HepG2 (cell line): ENCODE measurements around the gene DIO1. TPM values are rescaled to one million over a fixed set of nuclear protein-coding genes. Genes with fewer than 3 reads are reported as not detected.

Source experiments
- CENPT ChIP-seq: sonication (generic); formaldehyde crosslinking; IDR thresholded peaks from 2 replicates; pipeline ENCODE4 v1.8.0; 2022; ENCODE audit warnings: low read depth, mild to moderate bottlenecking, moderate library complexity, missing genetic modification reagents
- KLF15 ChIP-seq: sonication (generic); formaldehyde crosslinking; IDR thresholded peaks from 2 replicates; pipeline ENCODE4 v1.8.1; 2023; ENCODE audit warnings: borderline replicate concordance, mild to moderate bottlenecking, inconsistent platforms, missing genetic modification reagents, mixed read lengths
- SMC3 ChIP-seq: IDR thresholded peaks from 2 replicates; pipeline ENCODE4 v1.6.1; 2011; ENCODE audit warnings: low read length, improper control_type of control experiment
- STAG1 ChIP-seq: sonication (generic); formaldehyde crosslinking; IDR thresholded peaks from 2 replicates; pipeline ENCODE4 v1.4.0; 2020; ENCODE audit warnings: missing genetic modification reagents
- ZNF160 ChIP-seq: sonication (generic); formaldehyde crosslinking; IDR thresholded peaks from 2 replicates; pipeline ENCODE4 v1.8.0; 2022; ENCODE audit warnings: mild to moderate bottlenecking, inconsistent platforms, missing genetic modification reagents
- ZNF7 ChIP-seq: IDR thresholded peaks from 2 replicates; pipeline ENCODE4 v1.6.1; 2016; ENCODE audit warnings: missing biosample characterization, missing genetic modification reagents
- ZNF841 ChIP-seq: sonication (generic); formaldehyde crosslinking; IDR thresholded peaks from 2 replicates; pipeline ENCODE4 v1.8.1; 2023; ENCODE audit warnings: missing genetic modification reagents, borderline replicate concordance
- polyA plus RNA-seq, 8 experiments: library from polyadenylated mRNA; depleted of rRNA in 3 of 8; stranded (reverse) in 7 of 8; unstranded in 1 of 8; fragments of >200 nt; fragmentation: Illumina TruSeq in 4 of 8; extraction: Trizol in 4 of 8; gene quantifications; 2 replicates each; pipeline versions ENCODE4 v1.2.1 to v1.2.3, GENCODE V29; 2011 to 2016; ENCODE audit warnings: low read depth in 4 of 8, missing spikeins in 1 of 8, mixed read lengths in 1 of 8; ENCODE audit not compliant: insufficient read depth in 1 of 8
- total RNA-seq, 5 experiments: library from RNA; depleted of rRNA; stranded (reverse); fragments of >200 nt; fragmentation: Illumina TruSeq; extraction: Trizol; gene quantifications; 2 replicates each; pipeline ENCODE4 v1.2.3, GENCODE V29; 2016; ENCODE audit warnings: low read depth in 1 of 5
- TF ChIP-seq, protein P1 (sequence below): sonication (generic); formaldehyde crosslinking; IDR thresholded peaks from one replicate; pipeline ENCODE4 v1.5.1; 2020; ENCODE audit warnings: mild to moderate bottlenecking, missing genetic modification reagents; ENCODE audit errors: not compliant biosample characterization
- TF ChIP-seq, protein P2 (sequence below): sonication (generic); formaldehyde crosslinking; IDR thresholded peaks from 2 replicates; pipeline ENCODE4 v1.4.0; 2020; ENCODE audit warnings: missing genetic modification reagents, borderline replicate concordance
- TF ChIP-seq, protein P3 (sequence below): sonication (generic); formaldehyde crosslinking; IDR thresholded peaks from 2 replicates; pipeline ENCODE4 v1.8.0; 2022; ENCODE audit warnings: mild to moderate bottlenecking, missing genetic modification reagents, borderline replicate concordance
- TF ChIP-seq, protein P4 (sequence below): sonication (generic); formaldehyde crosslinking; IDR thresholded peaks from 2 replicates; pipeline ENCODE4 v1.4.0; 2020; ENCODE audit warnings: missing genetic modification reagents

The DIO1 gene
- total and polyA plus RNA-seq, 2 of the 13 experiments (the other 11 are each of a cell fraction or from before 2014, with no cell fraction given), result 13.5 to 45.6 TPM

DNA sequence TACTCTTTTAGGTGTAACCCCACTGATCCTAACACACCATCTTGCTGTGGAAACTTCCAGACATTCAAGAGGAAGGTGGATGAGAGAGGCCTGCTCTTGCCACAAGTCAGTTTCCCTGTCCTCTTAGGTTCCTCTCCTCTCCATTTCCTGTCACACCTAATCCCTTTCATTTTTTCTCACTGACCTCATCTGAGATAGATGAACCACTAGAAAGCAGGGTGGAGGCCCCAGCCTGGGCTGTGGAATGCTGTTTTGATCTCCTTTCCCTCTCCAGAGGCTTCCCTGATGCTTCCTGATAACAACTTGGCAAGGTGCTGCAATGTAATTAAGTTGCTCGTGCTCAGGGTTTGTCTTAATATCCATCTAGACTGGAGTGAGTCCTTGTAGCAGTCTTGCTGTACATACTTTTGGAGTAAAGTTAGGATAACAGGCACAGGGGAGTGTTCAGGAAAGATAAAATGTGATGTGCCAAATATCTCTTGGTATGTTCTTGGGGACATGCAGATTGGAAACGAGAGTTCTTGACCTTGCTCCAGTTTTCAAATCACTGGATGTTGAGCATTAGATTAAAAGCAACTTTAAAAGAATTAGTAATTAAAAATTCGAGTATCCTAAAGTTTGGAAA is 63.3 kb downstream of the DIO1 start (continued):
- TF ChIP-seq, protein P1, sequence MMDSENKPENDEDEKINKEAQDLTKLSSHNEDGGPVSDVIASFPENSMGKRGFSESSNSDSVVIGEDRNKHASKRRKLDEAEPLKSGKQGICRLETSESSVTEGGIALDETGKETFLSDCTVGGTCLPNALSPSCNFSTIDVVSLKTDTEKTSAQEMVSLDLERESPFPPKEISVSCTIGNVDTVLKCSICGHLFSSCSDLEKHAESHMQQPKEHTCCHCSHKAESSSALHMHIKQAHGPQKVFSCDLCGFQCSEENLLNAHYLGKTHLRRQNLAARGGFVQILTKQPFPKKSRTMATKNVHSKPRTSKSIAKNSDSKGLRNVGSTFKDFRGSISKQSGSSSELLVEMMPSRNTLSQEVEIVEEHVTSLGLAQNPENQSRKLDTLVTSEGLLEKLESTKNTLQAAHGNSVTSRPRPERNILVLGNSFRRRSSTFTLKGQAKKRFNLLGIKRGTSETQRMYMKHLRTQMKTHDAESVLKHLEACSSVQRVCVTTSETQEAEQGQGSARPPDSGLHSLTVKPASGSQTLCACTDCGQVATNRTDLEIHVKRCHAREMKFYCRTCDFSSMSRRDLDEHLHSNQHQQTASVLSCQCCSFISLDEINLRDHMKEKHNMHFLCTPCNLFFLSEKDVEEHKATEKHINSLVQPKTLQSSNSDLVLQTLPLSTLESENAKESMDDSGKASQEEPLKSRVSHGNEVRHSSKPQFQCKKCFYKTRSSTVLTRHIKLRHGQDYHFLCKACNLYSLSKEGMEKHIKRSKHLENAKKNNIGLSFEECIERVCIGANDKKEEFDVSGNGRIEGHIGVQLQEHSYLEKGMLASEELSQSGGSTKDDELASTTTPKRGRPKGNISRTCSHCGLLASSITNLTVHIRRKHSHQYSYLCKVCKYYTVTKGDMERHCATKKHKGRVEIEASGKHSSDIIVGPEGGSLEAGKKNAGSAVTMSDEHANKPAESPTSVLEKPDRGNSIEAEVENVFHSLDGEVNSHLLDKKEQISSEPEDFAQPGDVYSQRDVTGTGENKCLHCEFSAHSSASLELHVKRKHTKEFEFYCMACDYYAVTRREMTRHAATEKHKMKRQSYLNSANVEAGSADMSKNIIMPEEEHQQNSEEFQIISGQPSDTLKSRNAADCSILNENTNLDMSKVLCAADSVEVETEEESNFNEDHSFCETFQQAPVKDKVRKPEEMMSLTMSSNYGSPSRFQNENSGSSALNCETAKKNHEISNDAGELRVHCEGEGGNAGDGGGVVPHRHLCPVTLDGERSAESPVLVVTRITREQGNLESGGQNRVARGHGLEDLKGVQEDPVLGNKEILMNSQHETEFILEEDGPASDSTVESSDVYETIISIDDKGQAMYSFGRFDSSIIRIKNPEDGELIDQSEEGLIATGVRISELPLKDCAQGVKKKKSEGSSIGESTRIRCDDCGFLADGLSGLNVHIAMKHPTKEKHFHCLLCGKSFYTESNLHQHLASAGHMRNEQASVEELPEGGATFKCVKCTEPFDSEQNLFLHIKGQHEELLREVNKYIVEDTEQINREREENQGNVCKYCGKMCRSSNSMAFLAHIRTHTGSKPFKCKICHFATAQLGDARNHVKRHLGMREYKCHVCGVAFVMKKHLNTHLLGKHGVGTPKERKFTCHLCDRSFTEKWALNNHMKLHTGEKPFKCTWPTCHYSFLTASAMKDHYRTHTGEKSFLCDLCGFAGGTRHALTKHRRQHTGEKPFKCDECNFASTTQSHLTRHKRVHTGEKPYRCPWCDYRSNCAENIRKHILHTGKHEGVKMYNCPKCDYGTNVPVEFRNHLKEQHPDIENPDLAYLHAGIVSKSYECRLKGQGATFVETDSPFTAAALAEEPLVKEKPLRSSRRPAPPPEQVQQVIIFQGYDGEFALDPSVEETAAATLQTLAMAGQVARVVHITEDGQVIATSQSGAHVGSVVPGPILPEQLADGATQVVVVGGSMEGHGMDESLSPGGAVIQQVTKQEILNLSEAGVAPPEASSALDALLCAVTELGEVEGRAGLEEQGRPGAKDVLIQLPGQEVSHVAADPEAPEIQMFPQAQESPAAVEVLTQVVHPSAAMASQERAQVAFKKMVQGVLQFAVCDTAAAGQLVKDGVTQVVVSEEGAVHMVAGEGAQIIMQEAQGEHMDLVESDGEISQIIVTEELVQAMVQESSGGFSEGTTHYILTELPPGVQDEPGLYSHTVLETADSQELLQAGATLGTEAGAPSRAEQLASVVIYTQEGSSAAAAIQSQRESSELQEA (CRISPR knock-in tag), result no peak
- TF ChIP-seq, protein P2, sequence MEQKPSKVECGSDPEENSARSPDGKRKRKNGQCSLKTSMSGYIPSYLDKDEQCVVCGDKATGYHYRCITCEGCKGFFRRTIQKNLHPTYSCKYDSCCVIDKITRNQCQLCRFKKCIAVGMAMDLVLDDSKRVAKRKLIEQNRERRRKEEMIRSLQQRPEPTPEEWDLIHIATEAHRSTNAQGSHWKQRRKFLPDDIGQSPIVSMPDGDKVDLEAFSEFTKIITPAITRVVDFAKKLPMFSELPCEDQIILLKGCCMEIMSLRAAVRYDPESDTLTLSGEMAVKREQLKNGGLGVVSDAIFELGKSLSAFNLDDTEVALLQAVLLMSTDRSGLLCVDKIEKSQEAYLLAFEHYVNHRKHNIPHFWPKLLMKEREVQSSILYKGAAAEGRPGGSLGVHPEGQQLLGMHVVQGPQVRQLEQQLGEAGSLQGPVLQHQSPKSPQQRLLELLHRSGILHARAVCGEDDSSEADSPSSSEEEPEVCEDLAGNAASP, result 0 out of 2 replicates have a peak, but pooled peaks have one; percentile 18
- TF ChIP-seq ZNF841 (no peak), KLF15 (CRISPR knock-in tag) (no peak), SMC3 (no peak), ZNF160 (CRISPR knock-in tag) (no peak), CENPT (CRISPR knock-in tag) (no peak), ZNF7 (CRISPR knock-in tag) (no peak), STAG1 (no peak)
- TF ChIP-seq, protein P3, sequence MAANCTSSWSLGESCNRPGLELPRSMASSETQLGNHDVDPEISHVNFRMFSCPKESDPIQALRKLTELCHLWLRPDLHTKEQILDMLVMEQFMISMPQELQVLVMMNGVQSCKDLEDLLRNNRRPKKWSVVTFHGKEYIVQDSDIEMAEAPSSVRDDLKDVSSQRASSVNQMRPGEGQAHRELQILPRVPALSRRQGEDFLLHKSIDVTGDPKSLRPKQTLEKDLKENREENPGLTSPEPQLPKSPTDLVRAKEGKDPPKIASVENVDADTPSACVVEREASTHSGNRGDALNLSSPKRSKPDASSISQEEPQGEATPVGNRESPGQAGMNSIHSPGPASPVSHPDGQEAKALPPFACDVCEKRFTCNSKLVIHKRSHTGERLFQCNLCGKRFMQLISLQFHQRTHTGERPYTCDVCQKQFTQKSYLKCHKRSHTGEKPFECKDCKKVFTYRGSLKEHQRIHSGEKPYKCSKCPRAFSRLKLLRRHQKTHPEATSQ (CRISPR knock-in tag), result no peak
- TF ChIP-seq, protein P4, sequence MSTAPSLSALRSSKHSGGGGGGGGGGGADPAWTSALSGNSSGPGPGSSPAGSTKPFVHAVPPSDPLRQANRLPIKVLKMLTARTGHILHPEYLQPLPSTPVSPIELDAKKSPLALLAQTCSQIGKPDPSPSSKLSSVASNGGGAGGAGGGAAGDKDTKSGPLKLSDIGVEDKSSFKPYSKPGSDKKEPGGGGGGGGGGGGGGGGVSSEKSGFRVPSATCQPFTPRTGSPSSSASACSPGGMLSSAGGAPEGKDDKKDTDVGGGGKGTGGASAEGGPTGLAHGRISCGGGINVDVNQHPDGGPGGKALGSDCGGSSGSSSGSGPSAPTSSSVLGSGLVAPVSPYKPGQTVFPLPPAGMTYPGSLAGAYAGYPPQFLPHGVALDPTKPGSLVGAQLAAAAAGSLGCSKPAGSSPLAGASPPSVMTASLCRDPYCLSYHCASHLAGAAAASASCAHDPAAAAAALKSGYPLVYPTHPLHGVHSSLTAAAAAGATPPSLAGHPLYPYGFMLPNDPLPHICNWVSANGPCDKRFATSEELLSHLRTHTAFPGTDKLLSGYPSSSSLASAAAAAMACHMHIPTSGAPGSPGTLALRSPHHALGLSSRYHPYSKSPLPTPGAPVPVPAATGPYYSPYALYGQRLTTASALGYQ (CRISPR knock-in tag), result no peak
